CD4-positive, alpha-beta T cell (primary cell): ENCODE results near the gene GIT1. TPM values are rescaled to one million over a fixed set of nuclear protein-coding genes. Genes with fewer than 3 reads are reported as not detected.

ENCODE experiments used
- ATAC-seq: fragments of 200-7000 bp; cut with Tn5 transposase; one replicate; pipeline ENCODE4 v1.10.0; 2022; ENCODE audit warnings: mild to moderate bottlenecking; ENCODE audit not compliant: poor library complexity
- CTCF ChIA-PET: fragments of 350-600 bp; sonication (Branson Sonifier 250); formaldehyde crosslinking; loops from one replicate; lab custom pipeline; 2021; ENCODE audit warnings: antibody characterized with exemption, inconsistent platforms; lab: Charles Lee
- POLR2A ChIA-PET: fragments of 350-600 bp; sonication (Branson Sonifier 250); formaldehyde crosslinking; loops from one replicate; lab custom pipeline; 2021; ENCODE audit warnings: antibody characterized with exemption, inconsistent platforms; lab: Charles Lee
- DNase-seq, 14 experiments: peaks; one replicate each; pipeline ENCODE4 v3.0.0-alpha.2; 2013 to 2020; ENCODE audit warnings: mixed read lengths in 2 of 14
- H3K27ac ChIP-seq, 2 donors: one replicate each; pipeline versions ENCODE4 v1.5.1 to v1.7.0; 2013; ENCODE audit warnings: low read length in 2 of 2, low read depth in 1 of 2, mild to moderate bottlenecking in 1 of 2
- H3K27me3 ChIP-seq, 2 experiments: 1 replicate in 1 of 2; 2 replicates in 1 of 2; pipeline versions ENCODE4 v1.6.1 to v1.7.0; 2013; ENCODE audit warnings: low read length in 2 of 2, control low read depth in 1 of 2, mild to moderate bottlenecking in 1 of 2, moderate library complexity in 1 of 2; ENCODE audit not compliant: insufficient read depth in 2 of 2, control insufficient read depth in 1 of 2
- H3K36me3 ChIP-seq: one replicate; pipeline ENCODE4 v1.6.1; 2013; ENCODE audit warnings: low read length, control low read depth; ENCODE audit not compliant: insufficient read depth
- H3K4me1 ChIP-seq: one replicate; pipeline ENCODE4 v1.6.1; 2013; ENCODE audit warnings: low read length, control low read depth; ENCODE audit not compliant: insufficient read depth
- H3K4me3 ChIP-seq: one replicate; pipeline ENCODE4 v1.5.1; 2013; ENCODE audit warnings: mild to moderate bottlenecking, low read length, moderate library complexity
- H3K9me3 ChIP-seq, 2 experiments: 1 replicate in 1 of 2; 2 replicates in 1 of 2; pipeline versions ENCODE4 v1.6.1 to v1.7.0; 2013; ENCODE audit warnings: low read length in 2 of 2, mild to moderate bottlenecking in 2 of 2, control low read depth in 1 of 2, moderate library complexity in 1 of 2; ENCODE audit not compliant: control insufficient read depth in 1 of 2, insufficient read depth in 1 of 2
- H3K27ac Mint-ChIP-seq: one replicate; pipeline ENCODE4 v1.8.0; 2020; ENCODE audit warnings: mixed read lengths
- H3K27me3 Mint-ChIP-seq: one replicate; pipeline ENCODE4 v1.8.0; 2021; ENCODE audit warnings: mixed read lengths
- H3K36me3 Mint-ChIP-seq: one replicate; pipeline ENCODE4 v1.8.0; 2021; ENCODE audit warnings: low read depth, mixed read lengths
- H3K4me1 Mint-ChIP-seq: one replicate; pipeline ENCODE4 v1.8.0; 2021; ENCODE audit warnings: low read depth, mixed read lengths
- H3K4me3 Mint-ChIP-seq: one replicate; pipeline ENCODE4 v1.8.0; 2020; ENCODE audit warnings: mild to moderate bottlenecking, mixed read lengths
- H3K9me3 Mint-ChIP-seq: one replicate; pipeline ENCODE4 v1.8.0; 2020; ENCODE audit warnings: mixed read lengths
- CTCF ChIP-seq: fragments of 200-600 bp; IDR thresholded peaks from one replicate; pipeline ENCODE4 v1.8.0; 2022; ENCODE audit warnings: antibody characterized with exemption, mild to moderate bottlenecking
- intact Hi-C, 2 experiments: fragments of 100-400 bp; cut with DNase I in 1 of 2; cut with micrococcal nuclease in 1 of 2; formaldehyde crosslinking; loops; one replicate each; pipeline versions ENCODE4 v1.15.1 to v1.9.0; 2023 to 2025; cut with DNase I, micrococcal nuclease
- total RNA-seq, 174 experiments: library from RNA in 2 of 174; stranded (reverse) in 2 of 174; gene quantifications; one replicate each; pipeline ENCODE4 v1.2.3 and lab custom pipeline; 2021 to 2026

GIT1 gene
- total RNA-seq, 2 experiments from 2014 or later: 35.8 to 36.7 TPM

GRCh38 chr17:29620271-29620670 is 30.8 kb upstream of the GIT1 start:
- H3K27me3 Mint-ChIP-seq: no peaks in the 10 kb centered on the region
- Histone ChIP-seq H3K4me1 (peaks cover 60% of the 10 kb centered on the region), H3K36me3 (no peaks in the 10 kb centered on the region), H3K27me3 (no peaks in the 10 kb centered on the region), H3K9me3 (no peaks in the 10 kb centered on the region), H3K4me3 (no peak overlapping the region), H3K27ac (no peak overlapping the region)
- no peak overlapping the region for H3K4me3 Mint-ChIP-seq
- CTCF ChIA-PET: no interaction called here
- POLR2A ChIA-PET: no interaction called here
- no peak for TF ChIP-seq CTCF
- no peak overlapping the region for H3K27ac Mint-ChIP-seq
- intact Hi-C loops: no loop called here
- no peak for DNase-seq
- peaks cover 56% of the 10 kb centered on the region for H3K4me1 Mint-ChIP-seq
- H3K36me3 Mint-ChIP-seq: no peaks in the 10 kb centered on the region
- ATAC-seq: no peak
- H3K9me3 Mint-ChIP-seq: no peaks in the 10 kb centered on the region

- Mint-ChIP-seq H3K4me1 (peaks cover 59% of the 10 kb centered on the region), H3K27me3 (no peaks in the 10 kb centered on the region)
- ATAC-seq: no peak
These were observed 29.8 kb upstream of the GIT1 start for GRCh38 chr17:29619251-29619650.

GRCh38 chr17:29618272-29619065 is 29.0 kb upstream of the GIT1 start:
- H3K36me3 ChIP-seq: no peaks in the 10 kb centered on the region
- ChIA-PET POLR2A (interaction anchor here (0.7 to 4.3 kb wide), 19 partner anchors 9 to 875 kb away, joined by 3 to 40 read pairs (median 9); partner anchors contain the start of genes ABHD15, ANKRD13B, NUFIP2 and PHF12), CTCF (interaction anchor here (0.7 to 6.5 kb wide), 20 partner anchors 11 to 312 kb away, joined by 3 to 96 read pairs (median 16); partner anchors contain the start of genes ABHD15, ANKRD13B and SSH2)
- H3K9me3 ChIP-seq: no peaks in the 10 kb centered on the region
- no peak overlapping the region for H3K27ac Mint-ChIP-seq
- peak; percentile 1 for TF ChIP-seq CTCF
- peaks cover 58% of the 10 kb centered on the region for H3K4me1 Mint-ChIP-seq
- peak overlapping the region; percentile 91 for H3K4me3 Mint-ChIP-seq
- H3K27ac ChIP-seq: no peak overlapping the region
- H3K27me3 ChIP-seq: no peaks in the 10 kb centered on the region
- no peaks in the 10 kb centered on the region for H3K27me3 Mint-ChIP-seq
- H3K36me3 Mint-ChIP-seq: no peaks in the 10 kb centered on the region
- H3K4me1 ChIP-seq: peaks cover 73% of the 10 kb centered on the region
- H3K4me3 ChIP-seq: peak overlapping the region; percentile 68
- intact Hi-C loops: loop anchor here (1.0 to 10.0 kb wide), 4 partner anchors 38 to 316 kb away; partner anchors contain the start of genes ABHD15 (in 2 of the 2), TP53I13 (in 2 of the 2) and SSH2 (in 1 of the 2)
- ATAC-seq: no peak
- peak in 1 of 14 experiments; percentile 46 for DNase-seq
- no peaks in the 10 kb centered on the region for H3K9me3 Mint-ChIP-seq

More at GRCh38 chr17:29619251-29619650, 29.8 kb upstream of the GIT1 start:
- Histone ChIP-seq H3K27me3 (no peaks in the 10 kb centered on the region), H3K4me3 (no peak overlapping the region), H3K4me1 (peaks cover 70% of the 10 kb centered on the region), H3K9me3 (no peaks in the 10 kb centered on the region), H3K27ac (no peak overlapping the region), H3K36me3 (no peaks in the 10 kb centered on the region)
- Mint-ChIP-seq H3K9me3 (no peaks in the 10 kb centered on the region), H3K36me3 (no peaks in the 10 kb centered on the region), H3K4me3 (peak overlapping the region; percentile 51), H3K27ac (no peak overlapping the region)
- intact Hi-C loops: loop anchor here (5.0 to 10.0 kb wide), 3 partner anchors 54 to 316 kb away; partner anchors contain the start of genes ABHD15 (in 2 of the 2), TP53I13 (in 2 of the 2) and SSH2 (in 1 of the 2)
- ChIA-PET POLR2A (no interaction called here), CTCF (interaction anchor here (2.9 to 6.5 kb wide), 2 partner anchors 27 to 32 kb away, joined by 28 to 96 read pairs; partner anchors contain the start of gene ANKRD13B)
- DNase-seq: no peak
- TF ChIP-seq CTCF: no peak
